Mesothelial cell of epicardium (in vitro differentiated cells): ENCODE data around the gene B3GAT1. TPM values are rescaled to one million over a fixed set of nuclear protein-coding genes. Genes with fewer than 3 reads are reported as not detected.

Experiments
- DNase-seq, 2 experiments: peaks; one replicate each; pipeline ENCODE4 v3.0.0; 2021; ENCODE audit warnings: low spot score in 2 of 2; ENCODE audit not compliant: unreplicated experiment in 2 of 2
- H3K27ac Mint-ChIP-seq: 2 replicates; pipeline ENCODE4 v1.8.0; 2021; ENCODE audit warnings: mixed read lengths
- H3K27me3 Mint-ChIP-seq: 2 replicates; pipeline ENCODE4 v1.8.0; 2021; ENCODE audit warnings: low read depth, mixed read lengths
- H3K36me3 Mint-ChIP-seq: 2 replicates; pipeline ENCODE4 v1.8.0; 2021; ENCODE audit warnings: mixed read lengths
- H3K4me1 Mint-ChIP-seq: 2 replicates; pipeline ENCODE4 v1.8.0; 2021; ENCODE audit warnings: mixed read lengths
- H3K4me3 Mint-ChIP-seq: 2 replicates; pipeline ENCODE4 v1.8.0; 2021; ENCODE audit warnings: mild to moderate bottlenecking, moderate library complexity, mixed read lengths
- H3K9me3 Mint-ChIP-seq: 2 replicates; pipeline ENCODE4 v1.8.0; 2021; ENCODE audit warnings: mixed read lengths
- CTCF ChIP-seq: fragments of 200-600 bp; sonication (generic); IDR thresholded peaks from one replicate; pipeline ENCODE4 v1.5.0; 2021; ENCODE audit warnings: antibody characterized with exemption; ENCODE audit not compliant: unreplicated experiment
- total RNA-seq: library from RNA; stranded (reverse); gene quantifications from 3 replicates; pipeline ENCODE4 v1.2.1, GENCODE V29; 2021

Gene B3GAT1
- total RNA-seq, 1 donor from 2014 or later, result 1.5 TPM

GRCh38 chr11:134432776-134433175, 20.7 kb upstream of the B3GAT1 start:
- Mint-ChIP-seq H3K9me3 (peaks cover 9% of the 10 kb centered on the region), H3K4me3 (no peak overlapping the region), H3K27ac (no peak overlapping the region), H3K4me1 (no peaks in the 10 kb centered on the region), H3K27me3 (peaks cover 30% of the 10 kb centered on the region), H3K36me3 (no peaks in the 10 kb centered on the region)
- TF ChIP-seq CTCF, result no peak
- no peak for DNase-seq

GRCh38 chr11:134429106-134429505, 17.1 kb upstream of the B3GAT1 start:
- no peak for DNase-seq
- no peak overlapping the region for H3K27ac Mint-ChIP-seq
- H3K4me1 Mint-ChIP-seq, result no peaks in the 10 kb centered on the region
- no peaks in the 10 kb centered on the region for H3K36me3 Mint-ChIP-seq
- peaks cover 56% of the 10 kb centered on the region for H3K27me3 Mint-ChIP-seq
- no peak for TF ChIP-seq CTCF
- H3K4me3 Mint-ChIP-seq, result no peak overlapping the region
- peaks cover 9% of the 10 kb centered on the region for H3K9me3 Mint-ChIP-seq

GRCh38 chr11:134425816-134426536, 13.9 kb upstream of the B3GAT1 start:
- H3K27ac Mint-ChIP-seq, result no peak overlapping the region
- TF ChIP-seq CTCF, result no peak
- H3K4me1 Mint-ChIP-seq, result no peaks in the 10 kb centered on the region
- DNase-seq, result no peak
- no peaks in the 10 kb centered on the region for H3K36me3 Mint-ChIP-seq
- H3K4me3 Mint-ChIP-seq, result no peak overlapping the region
- H3K9me3 Mint-ChIP-seq, result no peaks in the 10 kb centered on the region
- H3K27me3 Mint-ChIP-seq, result peaks cover 61% of the 10 kb centered on the region

- Mint-ChIP-seq H3K4me3 (no peak overlapping the region), H3K27me3 (peaks cover 65% of the 10 kb centered on the region), H3K36me3 (no peaks in the 10 kb centered on the region), H3K9me3 (no peaks in the 10 kb centered on the region), H3K27ac (no peak overlapping the region), H3K4me1 (no peaks in the 10 kb centered on the region)
- TF ChIP-seq CTCF, result no peak
- no peak for DNase-seq
Measured at GRCh38 chr11:134425413-134425812, 13.4 kb upstream of the B3GAT1 start.

GRCh38 chr11:134423106-134423505, 11.1 kb upstream of the B3GAT1 start:
- Mint-ChIP-seq H3K9me3 (no peaks in the 10 kb centered on the region), H3K4me1 (no peaks in the 10 kb centered on the region), H3K4me3 (no peak overlapping the region), H3K27me3 (peaks cover 64% of the 10 kb centered on the region), H3K27ac (no peak overlapping the region), H3K36me3 (no peaks in the 10 kb centered on the region)
- DNase-seq, result no peak
- no peak for TF ChIP-seq CTCF
